ENCODE data around the gene AFG1L. TPM values are rescaled to one million over a fixed set of nuclear protein-coding genes. Genes with fewer than 3 reads are reported as not detected.

AFG1L gene
- total RNA-seq, 1 experiment from 2014 or later = 4.9 TPM

DNA sequence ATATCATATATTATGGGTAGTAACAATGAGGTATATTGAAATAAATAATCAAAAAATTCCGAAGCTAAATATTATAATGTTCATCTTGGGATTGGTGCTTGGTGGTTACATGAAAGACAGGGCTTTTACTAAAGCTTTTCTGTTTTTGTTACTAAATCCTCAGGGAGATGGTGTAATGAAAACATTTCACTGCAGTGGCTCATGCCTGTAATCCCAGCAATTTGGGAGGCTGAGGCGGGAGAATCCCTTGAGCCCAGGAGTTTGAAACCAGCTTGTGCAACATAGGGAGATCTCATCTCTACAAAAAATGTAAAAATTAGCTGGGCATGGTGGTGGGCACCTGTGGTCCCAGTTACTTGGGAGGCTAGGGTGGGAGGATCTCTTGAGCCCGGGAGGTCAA, 42.9 kb downstream of the AFG1L start:
- Histone ChIP-seq H3K36me3 (ENCODE audit: control insufficient read depth in 1 of 2, insufficient read depth in 2 of 2, low read length in 2 of 2) (no peaks in the 10 kb centered on the region), H4K20me1 (ENCODE audit: insufficient read depth) (no peaks in the 10 kb centered on the region), H3K4me2 (ENCODE audit: low read length) (no peak overlapping the region), H3K4me3 (replicated peaks in 1 of 2; ENCODE audit: low read depth in 1 of 2, low read length in 2 of 2) (no peak overlapping the region), H3K27me3 (ENCODE audit: insufficient read depth, low read length) (no peaks in the 10 kb centered on the region), H3K9ac (ENCODE audit: low read length) (no peak overlapping the region), H3K4me1 (ENCODE audit: control insufficient read depth in 1 of 2, insufficient read depth in 2 of 2, low read length in 2 of 2) (no peaks in the 10 kb centered on the region), H3K9me2 (ENCODE audit: insufficient read depth) (no peaks in the 10 kb centered on the region), H3K9me3 (ENCODE audit: control insufficient read depth in 1 of 2, insufficient read depth in 1 of 2, low read depth in 1 of 2, low read length in 2 of 2) (no peaks in the 10 kb centered on the region), H3K27ac (ENCODE audit: low read depth, low read length) (no peak overlapping the region), H3K79me2 (ENCODE audit: insufficient read depth, low read length) (no peaks in the 10 kb centered on the region), H2AFZ (ENCODE audit: low read depth, low read length, poor library complexity, severe bottlenecking) (no peak overlapping the region)
- no peak for ATAC-seq
- intact Hi-C loops (cut with micrococcal nuclease) = no loop called here
- ChIA-PET POLR2A (no interaction called here), RAD21 (ENCODE audit: low non-redundant PET in 1 of 2, low total read pairs in 2 of 2, uncharacterized antibody in 2 of 2, unreplicated experiment in 2 of 2) (no interaction called here), CTCF (no interaction called here)
- no TSS peak for BruUV-seq (replicated peaks)
- no peak for DNase-seq (ENCODE audit: low read depth, low spot score)
- TF ChIP-seq POLR2AphosphoS5 (IDR thresholded peaks at IDR 0.05; ENCODE audit: low read depth, low read length) = no peak
- TF ChIP-seq, protein P1, sequence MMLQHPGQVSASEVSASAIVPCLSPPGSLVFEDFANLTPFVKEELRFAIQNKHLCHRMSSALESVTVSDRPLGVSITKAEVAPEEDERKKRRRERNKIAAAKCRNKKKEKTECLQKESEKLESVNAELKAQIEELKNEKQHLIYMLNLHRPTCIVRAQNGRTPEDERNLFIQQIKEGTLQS (IDR thresholded peaks at IDR 0.05) = no peak
- TF ChIP-seq SIN3A (IDR thresholded peaks at IDR 0.05; ENCODE audit: low read depth) = no peak
- TF ChIP-seq RAD21 (IDR thresholded peaks at IDR 0.05; ENCODE audit: low read depth) = no peak
- TF ChIP-seq EZH2 (IDR thresholded peaks at IDR 0.05) = no peak
- TF ChIP-seq SP1 (IDR thresholded peaks at IDR 0.05; ENCODE audit: low read depth) = no peak
- TF ChIP-seq, protein P2, sequence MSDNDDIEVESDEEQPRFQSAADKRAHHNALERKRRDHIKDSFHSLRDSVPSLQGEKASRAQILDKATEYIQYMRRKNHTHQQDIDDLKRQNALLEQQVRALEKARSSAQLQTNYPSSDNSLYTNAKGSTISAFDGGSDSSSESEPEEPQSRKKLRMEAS (IDR thresholded peaks at IDR 0.05) = no peak
- no peak for TF ChIP-seq EGR1 (IDR thresholded peaks at IDR 0.05; ENCODE audit: low read depth)
- TF ChIP-seq ZFX (IDR thresholded peaks at IDR 0.05) = no peak
- TF ChIP-seq, protein P3, sequence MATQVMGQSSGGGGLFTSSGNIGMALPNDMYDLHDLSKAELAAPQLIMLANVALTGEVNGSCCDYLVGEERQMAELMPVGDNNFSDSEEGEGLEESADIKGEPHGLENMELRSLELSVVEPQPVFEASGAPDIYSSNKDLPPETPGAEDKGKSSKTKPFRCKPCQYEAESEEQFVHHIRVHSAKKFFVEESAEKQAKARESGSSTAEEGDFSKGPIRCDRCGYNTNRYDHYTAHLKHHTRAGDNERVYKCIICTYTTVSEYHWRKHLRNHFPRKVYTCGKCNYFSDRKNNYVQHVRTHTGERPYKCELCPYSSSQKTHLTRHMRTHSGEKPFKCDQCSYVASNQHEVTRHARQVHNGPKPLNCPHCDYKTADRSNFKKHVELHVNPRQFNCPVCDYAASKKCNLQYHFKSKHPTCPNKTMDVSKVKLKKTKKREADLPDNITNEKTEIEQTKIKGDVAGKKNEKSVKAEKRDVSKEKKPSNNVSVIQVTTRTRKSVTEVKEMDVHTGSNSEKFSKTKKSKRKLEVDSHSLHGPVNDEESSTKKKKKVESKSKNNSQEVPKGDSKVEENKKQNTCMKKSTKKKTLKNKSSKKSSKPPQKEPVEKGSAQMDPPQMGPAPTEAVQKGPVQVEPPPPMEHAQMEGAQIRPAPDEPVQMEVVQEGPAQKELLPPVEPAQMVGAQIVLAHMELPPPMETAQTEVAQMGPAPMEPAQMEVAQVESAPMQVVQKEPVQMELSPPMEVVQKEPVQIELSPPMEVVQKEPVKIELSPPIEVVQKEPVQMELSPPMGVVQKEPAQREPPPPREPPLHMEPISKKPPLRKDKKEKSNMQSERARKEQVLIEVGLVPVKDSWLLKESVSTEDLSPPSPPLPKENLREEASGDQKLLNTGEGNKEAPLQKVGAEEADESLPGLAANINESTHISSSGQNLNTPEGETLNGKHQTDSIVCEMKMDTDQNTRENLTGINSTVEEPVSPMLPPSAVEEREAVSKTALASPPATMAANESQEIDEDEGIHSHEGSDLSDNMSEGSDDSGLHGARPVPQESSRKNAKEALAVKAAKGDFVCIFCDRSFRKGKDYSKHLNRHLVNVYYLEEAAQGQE (IDR thresholded peaks at IDR 0.05; ENCODE audit: low read depth) = no peak
- TF ChIP-seq YY1 (IDR thresholded peaks at IDR 0.05; ENCODE audit: extremely low read depth, insufficient replicate concordance, low read depth, low read length) = no peak
- no peak for TF ChIP-seq JUND (IDR thresholded peaks at IDR 0.05)
- TF ChIP-seq TCF7L2 (IDR thresholded peaks at IDR 0.05; ENCODE audit: borderline replicate concordance, extremely low read depth, insufficient read depth, insufficient read length) = no peak
- TF ChIP-seq, protein P4, sequence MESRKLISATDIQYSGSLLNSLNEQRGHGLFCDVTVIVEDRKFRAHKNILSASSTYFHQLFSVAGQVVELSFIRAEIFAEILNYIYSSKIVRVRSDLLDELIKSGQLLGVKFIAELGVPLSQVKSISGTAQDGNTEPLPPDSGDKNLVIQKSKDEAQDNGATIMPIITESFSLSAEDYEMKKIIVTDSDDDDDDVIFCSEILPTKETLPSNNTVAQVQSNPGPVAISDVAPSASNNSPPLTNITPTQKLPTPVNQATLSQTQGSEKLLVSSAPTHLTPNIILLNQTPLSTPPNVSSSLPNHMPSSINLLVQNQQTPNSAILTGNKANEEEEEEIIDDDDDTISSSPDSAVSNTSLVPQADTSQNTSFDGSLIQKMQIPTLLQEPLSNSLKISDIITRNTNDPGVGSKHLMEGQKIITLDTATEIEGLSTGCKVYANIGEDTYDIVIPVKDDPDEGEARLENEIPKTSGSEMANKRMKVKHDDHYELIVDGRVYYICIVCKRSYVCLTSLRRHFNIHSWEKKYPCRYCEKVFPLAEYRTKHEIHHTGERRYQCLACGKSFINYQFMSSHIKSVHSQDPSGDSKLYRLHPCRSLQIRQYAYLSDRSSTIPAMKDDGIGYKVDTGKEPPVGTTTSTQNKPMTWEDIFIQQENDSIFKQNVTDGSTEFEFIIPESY (IDR thresholded peaks at IDR 0.05; ENCODE audit: extremely low read depth, insufficient replicate concordance, low read length) = no peak
- TF ChIP-seq POLR2A (IDR thresholded peaks at IDR 0.05; ENCODE audit: borderline replicate concordance, extremely low read depth, insufficient read depth, insufficient read length) = no peak
- TF ChIP-seq, protein P5, sequence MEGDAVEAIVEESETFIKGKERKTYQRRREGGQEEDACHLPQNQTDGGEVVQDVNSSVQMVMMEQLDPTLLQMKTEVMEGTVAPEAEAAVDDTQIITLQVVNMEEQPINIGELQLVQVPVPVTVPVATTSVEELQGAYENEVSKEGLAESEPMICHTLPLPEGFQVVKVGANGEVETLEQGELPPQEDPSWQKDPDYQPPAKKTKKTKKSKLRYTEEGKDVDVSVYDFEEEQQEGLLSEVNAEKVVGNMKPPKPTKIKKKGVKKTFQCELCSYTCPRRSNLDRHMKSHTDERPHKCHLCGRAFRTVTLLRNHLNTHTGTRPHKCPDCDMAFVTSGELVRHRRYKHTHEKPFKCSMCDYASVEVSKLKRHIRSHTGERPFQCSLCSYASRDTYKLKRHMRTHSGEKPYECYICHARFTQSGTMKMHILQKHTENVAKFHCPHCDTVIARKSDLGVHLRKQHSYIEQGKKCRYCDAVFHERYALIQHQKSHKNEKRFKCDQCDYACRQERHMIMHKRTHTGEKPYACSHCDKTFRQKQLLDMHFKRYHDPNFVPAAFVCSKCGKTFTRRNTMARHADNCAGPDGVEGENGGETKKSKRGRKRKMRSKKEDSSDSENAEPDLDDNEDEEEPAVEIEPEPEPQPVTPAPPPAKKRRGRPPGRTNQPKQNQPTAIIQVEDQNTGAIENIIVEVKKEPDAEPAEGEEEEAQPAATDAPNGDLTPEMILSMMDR (IDR thresholded peaks at IDR 0.05 in 2 of 3, conservative IDR thresholded peaks at IDR 0.05 in 1 of 3; ENCODE audit: borderline replicate concordance in 1 of 3, insufficient read depth in 1 of 3, low read depth in 2 of 3, low read length in 2 of 3) = no peak
- no peak for TF ChIP-seq FOSL1 (IDR thresholded peaks at IDR 0.05; ENCODE audit: low read depth)

All from HCT116 (cell line).